Glomerular endothelial cell (primary cell): ENCODE measurements around the gene THAP10. TPM values are rescaled to one million over a fixed set of nuclear protein-coding genes. Genes with fewer than 3 reads are reported as not detected.
"Not testable (repeated sequence)": the region's sequence is repeated elsewhere in the genome, so short reads cannot be mapped to it uniquely, and the experiment has no call there.

Source experiments
- DNase-seq: peaks from one replicate; pipeline ENCODE4 v3.0.0-alpha.2; 2011; ENCODE audit warnings: low read depth, low spot score; ENCODE audit errors: extremely low read depth
- total RNA-seq: library from RNA; depleted of rRNA; stranded (reverse); fragments of >200 nt; gene quantifications from 2 replicates; pipeline ENCODE4 v1.2.3, GENCODE V29; 2015

The THAP10 gene
- total RNA-seq, 1 donor from 2014 or later: 4.4 TPM

DNA sequence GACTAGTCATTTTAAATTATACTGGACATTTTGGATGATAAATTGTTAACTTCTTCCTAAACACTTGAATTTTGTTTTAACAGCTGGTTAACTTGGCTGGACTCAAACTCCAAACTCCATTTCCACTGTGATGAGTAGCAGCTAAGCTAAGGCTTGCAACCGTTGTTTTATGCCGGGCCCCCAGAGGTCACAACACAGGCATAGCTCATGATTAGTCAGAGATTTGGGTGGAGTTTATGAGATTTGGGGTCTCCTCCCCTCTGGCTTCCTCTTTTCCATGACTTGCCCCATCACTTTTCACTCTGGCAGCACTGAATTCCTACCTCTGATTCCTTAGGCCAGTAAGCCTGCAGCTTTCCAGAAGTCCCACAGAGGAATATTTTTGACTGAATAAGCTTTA is 12.8 kb downstream of the THAP10 start:
- DNase-seq: no peak

DNA sequence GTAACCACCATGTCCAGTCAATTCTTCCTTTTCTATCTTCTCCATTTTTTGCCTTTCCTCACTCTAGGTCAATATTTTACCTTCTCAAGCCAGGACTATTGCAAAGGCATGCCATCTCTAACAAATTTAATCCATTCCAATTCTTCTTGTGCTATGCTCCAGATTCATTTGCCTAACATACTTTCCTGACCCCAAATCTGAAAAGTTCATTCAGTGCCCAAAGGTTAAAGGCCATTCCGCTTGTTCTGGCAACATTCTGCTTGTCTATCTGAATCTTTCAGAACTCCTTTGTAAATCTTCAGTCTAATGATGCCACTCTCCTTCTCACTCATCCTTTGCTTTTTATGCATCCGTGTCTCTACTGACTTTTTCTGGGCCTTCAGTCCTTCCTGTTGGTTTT is 15.6 kb downstream of the THAP10 start:
- no peak for DNase-seq

DNA sequence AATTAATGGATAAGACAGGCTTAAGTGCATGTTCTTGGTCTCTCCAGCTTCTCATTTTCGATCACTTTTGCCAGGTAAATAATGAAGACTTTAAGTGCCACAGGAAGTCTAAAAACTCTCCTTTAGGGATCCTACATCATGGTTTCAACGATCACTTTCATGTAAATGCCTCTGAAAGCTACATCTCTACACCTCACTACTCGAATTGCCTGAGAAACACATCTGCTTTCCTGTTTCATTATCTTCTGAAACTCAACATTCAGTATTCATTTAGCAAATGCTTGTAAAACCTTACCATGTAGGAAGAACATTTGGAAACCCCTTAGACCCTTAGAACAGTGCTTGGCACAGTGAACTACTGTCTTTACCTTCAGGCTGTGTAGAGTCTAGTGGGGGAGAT is 16.2 kb downstream of the THAP10 start:
- no peak for DNase-seq

DNA sequence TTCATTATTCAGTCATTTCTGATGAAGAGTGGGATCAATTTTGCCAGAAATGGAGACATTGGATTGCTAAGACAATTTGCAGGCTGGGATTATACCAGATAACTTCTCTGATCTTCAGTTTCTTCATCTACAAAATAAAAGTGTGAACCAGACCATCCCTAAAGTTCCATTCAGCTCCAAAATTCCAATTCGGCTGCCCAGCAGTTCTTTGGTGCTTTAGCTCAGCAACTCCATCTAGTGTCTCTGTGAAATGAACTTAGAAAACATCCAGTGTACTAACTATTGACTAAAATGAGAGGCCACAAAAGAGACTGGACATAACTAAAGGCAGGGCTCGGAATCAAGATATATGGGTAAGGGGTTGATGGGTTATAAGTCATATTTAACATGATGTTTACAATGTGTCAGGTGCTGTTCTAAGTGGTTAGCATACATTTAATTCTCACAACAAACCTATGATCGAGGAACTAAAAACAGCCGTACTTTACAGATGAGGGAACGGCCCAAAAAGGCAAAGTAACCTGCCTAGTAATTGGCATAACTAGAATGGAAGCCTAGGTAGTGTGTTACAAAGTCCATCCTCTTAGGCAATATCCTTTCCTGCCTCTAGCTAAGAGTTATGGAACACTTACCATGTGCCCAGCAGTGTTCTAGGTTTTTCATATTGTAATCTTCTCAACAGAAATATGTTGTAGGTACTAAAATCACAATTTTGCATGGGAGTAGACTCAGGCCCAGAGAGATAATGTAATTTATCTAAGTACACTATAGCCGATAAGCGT is 17.0 kb downstream of the THAP10 start:
- no peak for DNase-seq

DNA sequence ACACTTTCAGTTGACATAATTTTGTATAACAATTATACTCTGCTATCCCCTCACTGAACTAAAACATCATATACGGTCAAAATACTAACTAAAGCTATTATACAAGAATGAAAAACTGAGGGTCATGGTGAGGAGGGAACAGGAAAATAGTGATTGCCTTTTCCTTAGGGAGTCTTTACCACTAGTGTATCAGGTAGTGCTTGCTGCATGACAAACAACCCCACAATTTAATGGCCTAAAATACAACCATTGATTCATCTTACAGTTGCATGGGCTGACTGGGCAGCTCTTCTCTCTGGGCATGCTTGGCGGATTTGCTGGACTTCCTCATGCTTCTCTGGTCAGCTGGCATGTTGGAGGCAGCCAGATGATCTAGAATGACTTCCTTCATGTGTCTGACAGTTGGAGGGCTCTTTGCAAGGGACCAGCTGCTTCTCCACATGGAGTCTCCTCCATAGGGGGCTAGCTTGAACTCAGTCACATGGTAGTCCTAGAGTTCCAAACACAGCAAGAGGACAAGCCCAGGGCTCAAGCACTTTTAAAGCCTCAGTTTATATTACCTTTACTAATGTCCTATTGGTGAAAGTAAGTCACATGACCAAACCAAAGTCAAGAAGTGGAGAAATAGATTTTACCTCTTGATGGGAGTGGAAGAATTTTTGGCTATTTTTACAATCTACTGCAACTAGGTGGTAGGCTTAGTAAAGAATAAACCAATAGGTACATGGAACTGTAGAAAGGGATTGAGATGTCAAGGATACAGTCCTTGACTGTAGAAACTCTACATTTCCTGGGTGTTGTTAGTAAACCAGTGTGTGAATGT is 18.8 kb downstream of the THAP10 start:
- no peak for DNase-seq

DNA sequence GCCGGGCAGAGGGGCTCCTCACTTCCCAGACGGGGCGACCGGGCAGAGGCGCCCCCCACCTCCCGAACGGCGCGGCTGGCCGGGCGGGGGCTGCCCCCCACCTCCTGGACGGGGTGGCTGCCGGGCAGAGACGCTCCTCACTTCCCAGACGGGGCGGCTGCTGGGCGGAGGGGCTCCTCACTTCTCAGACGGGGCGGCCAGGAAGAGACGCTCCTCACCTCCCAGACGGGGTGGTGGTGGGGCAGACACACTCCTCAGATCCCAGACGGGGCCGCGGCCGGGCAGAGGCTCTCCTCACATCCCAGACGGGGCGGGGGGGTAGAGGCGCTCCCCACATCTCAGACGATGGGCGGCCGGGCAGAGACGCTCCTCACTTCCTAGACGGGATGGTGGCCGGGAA is 20.7 kb downstream of the THAP10 start:
- DNase-seq: not testable (repeated sequence)

DNA sequence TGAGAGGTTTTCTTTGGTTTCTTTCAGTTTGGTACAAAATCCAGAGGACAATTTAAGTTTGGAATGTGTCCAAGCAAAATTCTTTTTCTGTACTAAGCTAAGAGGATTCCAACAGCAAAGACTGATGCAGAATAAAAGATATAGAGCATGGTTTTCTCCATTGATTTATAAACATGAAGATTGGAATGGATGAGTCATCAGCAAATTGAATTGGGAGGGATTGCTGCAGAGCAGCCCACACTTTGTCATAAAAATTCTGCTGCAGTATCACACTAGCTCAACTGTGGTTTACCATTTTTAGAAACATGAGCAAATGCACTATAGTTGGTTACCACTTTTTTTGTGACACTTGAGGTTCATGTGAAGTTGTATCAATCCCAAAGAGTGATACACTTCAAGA is 22.2 kb downstream of the THAP10 start:
- DNase-seq: no peak

DNA sequence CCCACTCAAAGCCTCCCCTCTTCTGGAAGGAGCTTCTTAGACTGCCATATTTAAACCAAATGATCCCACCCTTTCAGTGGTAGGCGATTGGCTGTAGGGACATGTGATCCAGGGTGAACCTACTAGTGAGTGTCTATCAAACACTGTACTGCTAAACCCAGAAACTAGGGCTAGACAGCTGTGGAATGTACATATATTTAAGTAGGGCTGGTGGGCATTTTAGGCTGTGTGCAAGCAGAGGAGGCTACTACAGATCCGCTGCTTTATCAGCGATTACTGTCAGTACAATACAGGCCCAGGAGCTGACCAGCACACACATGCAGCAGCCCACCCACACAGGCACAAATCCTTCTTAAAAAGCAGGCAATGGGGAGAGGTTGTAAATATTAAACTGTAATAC is 22.9 kb downstream of the THAP10 start:
- no peak for DNase-seq

DNA sequence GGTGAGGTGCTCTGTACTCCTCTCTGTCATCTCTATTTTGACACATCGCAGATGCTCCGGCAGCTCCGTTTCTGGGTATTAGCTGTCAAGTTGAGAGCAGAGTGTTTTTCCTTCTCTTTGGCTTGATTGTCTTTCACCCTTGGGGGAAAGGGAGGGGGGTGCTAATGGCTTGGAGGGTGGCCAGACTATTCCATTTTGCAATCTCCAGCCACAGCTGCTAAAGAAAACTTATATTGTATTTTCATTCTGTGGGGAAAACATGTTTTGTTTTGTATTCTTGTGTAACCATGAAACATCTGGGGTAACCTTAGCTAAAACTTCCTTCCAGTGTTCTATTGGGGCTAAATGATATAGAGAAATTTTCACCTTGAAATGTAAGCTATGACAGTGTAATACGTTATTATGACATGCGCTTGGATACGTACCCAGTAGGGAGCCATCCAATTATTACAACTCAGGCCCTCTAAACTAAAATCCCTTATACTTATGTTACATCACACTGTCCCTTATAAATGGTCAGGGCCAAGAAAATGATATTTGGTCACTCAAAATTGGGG is 24.2 kb downstream of the THAP10 start:
- DNase-seq: no peak

DNA sequence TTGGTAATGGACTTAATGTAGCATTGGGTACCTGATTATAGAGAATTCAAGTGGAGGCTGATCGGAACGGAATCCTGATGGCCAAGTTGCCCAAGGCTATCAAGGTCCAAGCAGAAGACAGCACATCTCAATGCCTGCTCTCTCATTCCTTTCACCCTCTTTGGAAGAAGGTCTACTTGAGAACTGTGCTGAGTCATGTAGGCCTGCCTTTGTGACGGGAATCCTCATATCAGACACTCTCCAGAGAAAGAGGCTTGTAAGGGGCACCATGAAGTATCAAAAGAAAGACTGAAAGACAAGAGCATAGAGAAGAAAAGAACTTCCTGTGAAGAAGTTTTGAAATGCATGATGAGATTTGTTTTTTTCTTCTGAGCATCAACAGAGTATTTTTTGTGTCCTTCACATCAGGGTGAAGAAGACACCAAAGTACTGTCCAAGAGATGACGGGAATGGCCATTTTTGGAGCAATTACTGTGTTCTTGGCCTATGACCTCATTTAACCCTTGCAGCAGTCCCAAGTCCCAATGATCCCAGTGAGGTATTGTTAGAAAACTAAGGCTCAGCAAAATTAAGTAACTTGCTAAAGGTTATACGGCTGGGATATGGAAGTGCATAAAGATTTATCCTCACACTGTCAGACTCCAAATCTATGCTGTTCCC is 25.1 kb downstream of the THAP10 start:
- no peak for DNase-seq

DNA sequence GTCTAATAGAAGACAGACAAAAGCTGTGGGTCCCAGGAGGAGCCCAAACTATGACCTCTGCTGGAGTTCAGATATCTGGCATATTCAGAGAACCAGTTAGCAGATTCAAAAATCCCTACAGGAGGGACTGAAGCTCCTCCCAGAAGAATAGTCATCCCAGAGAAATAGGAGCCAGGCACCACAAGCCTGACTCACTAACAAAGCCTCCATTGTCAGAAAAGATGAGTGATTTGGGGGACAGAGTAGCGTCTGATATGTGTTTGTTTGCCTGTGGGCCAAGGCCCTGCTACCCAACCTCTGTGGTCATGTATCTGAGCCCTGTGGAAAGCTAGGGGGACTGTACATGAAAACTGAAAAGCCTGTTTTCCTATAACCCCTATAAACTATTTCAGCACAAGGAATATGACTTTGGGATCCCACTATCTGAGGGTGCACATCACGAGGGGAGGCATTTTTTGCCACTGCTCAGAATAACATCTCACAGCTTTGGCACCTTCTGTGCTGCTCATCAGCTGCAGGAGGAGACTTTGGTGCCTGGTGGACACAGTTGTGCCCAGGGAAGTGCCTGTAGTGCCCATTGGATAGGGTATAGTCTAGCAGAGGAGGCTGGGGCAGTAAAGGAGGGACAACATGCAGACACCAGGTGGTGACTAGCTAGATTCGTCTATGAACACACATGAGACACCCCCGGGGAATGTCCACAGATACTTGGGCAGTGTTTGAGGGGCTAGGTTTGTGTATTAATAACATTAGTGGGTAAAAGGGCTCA is 28.6 kb downstream of the THAP10 start:
- no peak for DNase-seq

DNA sequence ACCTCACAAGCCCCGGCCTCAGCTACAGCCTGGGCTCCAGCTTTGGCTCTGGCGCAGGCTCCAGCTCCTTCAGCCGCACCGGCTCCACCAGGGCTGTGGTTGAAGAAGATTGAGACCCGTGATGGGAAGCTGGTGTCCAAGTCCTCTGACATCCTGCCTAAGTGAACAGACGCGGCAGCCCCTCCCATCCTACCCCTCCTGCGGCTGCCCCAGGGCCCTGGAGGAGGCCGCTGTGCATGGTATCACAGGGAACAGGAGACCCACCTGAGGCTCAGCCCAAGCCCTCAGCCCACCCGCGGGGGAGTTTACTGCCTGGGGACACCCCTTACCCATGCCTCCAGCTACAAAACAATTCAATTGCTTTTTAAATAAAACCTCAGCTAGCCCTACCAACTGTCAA is 32.2 kb downstream of the THAP10 start:
- no peak for DNase-seq

DNA sequence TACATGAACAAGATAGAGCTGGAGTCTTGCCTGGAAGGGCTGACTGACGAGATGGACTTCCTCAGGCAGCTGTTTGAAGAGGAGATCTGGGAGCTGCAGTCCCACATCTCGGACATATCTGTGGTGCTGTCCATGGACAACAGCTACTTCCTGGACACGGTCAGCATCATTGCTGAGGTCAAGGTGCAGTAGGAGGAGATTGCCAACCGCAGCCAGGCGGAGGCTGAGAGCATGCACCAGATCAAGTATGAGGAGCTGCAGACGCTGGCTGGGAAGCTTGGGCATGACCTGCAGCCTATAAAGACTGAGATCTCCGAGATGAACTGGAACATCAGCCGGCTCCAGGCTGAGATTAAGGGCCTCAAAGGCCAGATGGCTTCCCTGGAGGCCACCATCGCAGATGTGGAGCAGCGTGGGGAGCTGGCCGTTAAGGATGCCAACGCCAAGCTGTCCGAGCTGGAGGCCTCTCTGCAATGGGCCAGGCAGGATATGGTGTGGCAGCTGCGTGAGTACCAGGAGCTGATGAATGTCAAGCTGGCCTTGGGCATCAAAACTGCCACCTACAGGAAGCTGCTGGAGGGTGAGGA is 32.8 kb downstream of the THAP10 start:
- no peak for DNase-seq

DNA sequence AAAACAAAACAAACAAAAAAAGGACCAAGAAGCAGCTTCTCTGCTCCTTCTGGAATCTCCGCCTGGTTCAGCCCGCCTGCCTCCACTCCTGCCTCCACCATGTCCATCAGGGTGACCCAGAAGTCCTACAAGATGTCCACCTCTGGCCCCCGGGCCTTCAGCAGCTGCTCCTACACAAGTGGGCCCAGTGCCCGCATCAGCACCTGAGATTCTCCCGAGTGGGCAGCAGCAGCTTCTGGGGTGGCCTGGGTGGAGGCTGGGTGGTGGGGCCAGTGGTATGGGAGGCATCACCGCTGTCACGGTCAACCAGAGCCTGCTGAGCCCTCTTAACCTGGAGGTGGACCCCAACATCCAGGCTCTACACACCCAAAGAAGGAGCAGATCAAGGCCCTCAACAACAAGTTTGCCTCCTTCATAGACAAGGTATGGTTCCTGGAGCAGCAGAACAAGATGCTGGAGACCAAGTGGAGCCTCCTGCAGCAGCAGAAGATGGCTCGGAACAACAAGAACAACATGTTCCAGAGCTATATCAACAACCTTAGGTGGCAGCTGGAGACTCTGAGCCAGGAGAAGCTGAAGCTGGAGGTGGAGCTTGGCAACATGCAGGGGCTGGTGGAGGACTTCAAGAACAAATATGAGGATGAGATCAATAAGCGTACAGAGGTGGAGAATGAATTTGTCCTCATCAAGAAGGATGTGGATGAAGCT is 33.5 kb downstream of the THAP10 start:
- not testable (repeated sequence) for DNase-seq

DNA sequence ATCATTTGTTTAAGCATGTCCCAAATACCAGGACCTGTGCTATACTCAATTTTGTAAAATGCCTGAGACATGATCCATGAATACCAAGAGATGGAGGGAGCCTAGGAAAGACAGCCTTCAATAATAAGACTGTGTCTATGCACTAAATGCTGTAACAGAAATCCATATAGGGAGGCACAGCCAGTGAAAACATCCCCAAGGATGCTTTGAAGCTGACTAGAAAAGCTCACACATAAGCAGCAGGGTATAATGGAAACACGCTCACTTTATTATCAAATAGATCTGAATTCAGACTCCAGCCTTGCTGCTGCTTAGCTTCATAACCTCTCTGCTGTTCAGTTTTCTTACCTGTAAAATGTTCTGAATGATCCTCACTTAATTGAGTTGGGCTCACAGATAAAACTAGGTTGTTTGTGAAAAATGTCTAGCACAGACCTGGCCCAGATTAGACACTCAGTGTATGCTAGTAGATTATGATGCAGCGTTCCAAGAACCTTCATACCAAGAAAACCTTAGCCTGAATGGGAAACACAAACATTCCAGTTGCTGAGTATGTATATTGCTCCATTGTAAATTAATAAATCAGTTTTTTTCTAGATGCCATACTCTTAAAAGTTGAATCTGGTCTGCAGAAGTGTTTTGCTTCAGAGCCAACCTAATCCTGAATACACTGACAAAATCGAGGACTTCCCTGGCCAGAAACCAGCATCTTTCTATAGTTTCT is 34.5 kb downstream of the THAP10 start:
- no peak for DNase-seq

DNA sequence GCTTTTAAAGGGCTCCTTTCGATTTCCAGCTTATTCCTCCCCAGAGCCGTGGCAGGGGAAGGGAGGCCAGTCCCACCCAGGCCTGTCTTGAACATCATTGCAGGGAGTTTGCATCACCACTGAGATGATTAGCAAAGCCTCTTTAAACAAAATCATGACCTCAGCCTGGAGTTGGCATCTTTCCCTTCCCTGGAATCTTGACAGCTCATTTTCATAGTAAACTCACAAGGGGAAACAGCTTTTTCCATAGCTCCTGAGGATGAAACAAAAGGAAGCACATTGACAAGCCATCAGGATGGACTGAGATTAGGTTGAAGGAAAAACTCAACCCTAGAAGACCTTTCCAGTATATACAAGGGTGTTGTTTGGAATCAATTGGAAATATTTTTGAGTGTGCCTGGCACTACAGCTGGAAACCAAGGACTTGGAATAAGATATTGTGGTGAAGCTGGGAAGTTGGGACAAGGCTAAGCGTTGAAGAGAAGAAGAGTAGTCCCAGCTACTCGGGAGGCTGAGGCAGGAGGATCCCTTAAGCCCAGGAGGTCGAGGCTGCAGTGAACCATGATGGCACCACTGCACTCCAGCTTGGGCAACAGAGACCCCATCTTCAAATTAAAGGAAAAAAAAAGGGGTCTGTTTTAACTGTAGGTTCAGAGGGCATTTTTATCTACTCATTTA is 35.2 kb downstream of the THAP10 start:
- peak; percentile 96 for DNase-seq

DNA sequence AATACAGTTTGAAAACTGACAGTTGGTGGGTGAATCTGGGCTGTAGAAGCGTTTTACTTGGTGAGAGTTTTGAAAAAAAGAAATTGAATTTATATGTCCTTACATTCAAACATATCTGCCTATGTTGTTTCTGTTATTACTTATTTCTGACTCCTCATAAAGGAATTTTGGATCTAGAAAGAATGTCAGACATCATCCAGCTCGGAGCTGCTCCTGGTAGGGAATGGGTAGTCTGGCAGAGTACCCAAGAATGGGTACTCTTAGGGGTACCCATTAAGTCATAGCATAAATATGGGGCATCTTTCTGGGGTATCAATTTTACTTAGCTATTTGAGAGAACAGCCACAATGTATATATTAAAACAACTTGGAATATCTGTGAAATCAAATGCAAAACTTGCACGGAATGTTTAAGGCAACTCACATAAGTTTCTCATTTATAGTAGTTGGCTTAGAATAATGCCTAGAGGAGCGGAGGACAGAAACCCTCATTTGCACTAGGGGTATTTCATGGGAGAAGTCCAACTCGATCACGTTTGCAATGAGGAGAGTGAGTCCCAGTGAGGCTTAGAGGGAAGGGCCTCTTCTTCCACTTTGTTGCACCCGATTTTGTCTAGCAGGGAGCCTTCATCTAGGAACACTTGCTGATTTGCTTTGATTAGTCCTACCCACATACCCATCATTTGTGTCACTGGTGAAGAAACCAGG is 35.9 kb downstream of the THAP10 start:
- DNase-seq: no peak

DNA sequence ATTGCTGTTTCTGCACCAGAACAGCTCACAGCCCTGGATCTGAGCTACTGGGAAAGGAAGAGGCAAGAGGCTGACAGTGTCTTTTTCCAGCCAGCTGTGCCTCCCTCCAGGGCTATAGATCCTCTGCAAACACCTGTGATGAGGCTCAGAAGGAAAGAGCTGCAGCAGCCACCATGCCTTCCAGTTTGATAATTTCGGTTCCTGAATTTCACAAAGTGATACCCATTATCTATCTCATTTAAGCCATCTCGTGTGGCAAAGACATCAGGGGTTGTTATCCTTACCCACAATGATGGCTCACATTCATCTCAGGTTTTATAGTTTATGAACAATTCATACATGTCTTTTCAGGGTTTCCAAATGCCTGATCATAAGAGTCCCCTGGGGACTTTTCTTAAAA is 36.5 kb downstream of the THAP10 start:
- DNase-seq: no peak
